Smooth muscle cell (in vitro differentiated cells): ENCODE measurements around the gene CD58. TPM values are rescaled to one million over a fixed set of nuclear protein-coding genes. Genes with fewer than 3 reads are reported as not detected.

Experiments
- DNase-seq: peaks from one replicate; lab custom pipeline; 2025; ENCODE audit not compliant: unreplicated experiment; lab: John Stamatoyannopoulos, UW
- H2AFZ ChIP-seq: fragments of 200-600 bp; sonication (generic); 2 replicates; pipeline ENCODE4 v1.6.0; 2016; ENCODE audit warnings: antibody characterized with exemption, low read depth, mild to moderate bottlenecking
- H3F3A ChIP-seq: fragments of 200-600 bp; sonication (generic); 2 replicates; pipeline ENCODE4 v1.6.0; 2017; ENCODE audit warnings: antibody characterized with exemption, low read depth
- H3K27ac ChIP-seq: fragments of 200-600 bp; sonication (generic); 2 replicates; pipeline ENCODE4 v1.5.1; 2016; ENCODE audit warnings: low read depth, mild to moderate bottlenecking
- H3K27me3 ChIP-seq: fragments of 200-600 bp; sonication (generic); 2 replicates; pipeline ENCODE4 v1.6.1; 2016; ENCODE audit warnings: low read depth, mild to moderate bottlenecking
- H3K36me3 ChIP-seq: fragments of 200-600 bp; sonication (generic); 2 replicates; pipeline ENCODE4 v1.5.1; 2016; ENCODE audit warnings: low read depth
- H3K4me1 ChIP-seq: fragments of 200-600 bp; sonication (generic); 2 replicates; pipeline ENCODE4 v1.5.1; 2016; ENCODE audit warnings: low read depth
- H3K4me2 ChIP-seq: fragments of 200-600 bp; sonication (generic); 2 replicates; pipeline ENCODE4 v1.6.0; 2016; ENCODE audit warnings: mild to moderate bottlenecking
- H3K4me3 ChIP-seq: fragments of 200-600 bp; sonication (generic); 2 replicates; pipeline ENCODE4 v1.5.1; 2016; ENCODE audit warnings: mild to moderate bottlenecking
- H3K79me2 ChIP-seq: fragments of 200-600 bp; sonication (generic); 2 replicates; pipeline ENCODE4 v1.6.0; 2016; ENCODE audit warnings: low read depth, mild to moderate bottlenecking
- H3K9ac ChIP-seq: fragments of 200-600 bp; sonication (generic); 2 replicates; pipeline ENCODE4 v1.6.0; 2016; ENCODE audit warnings: low read depth
- H3K9me3 ChIP-seq: fragments of 200-600 bp; sonication (generic); replicated peaks from 2 replicates; pipeline ENCODE4 v1.5.1; 2016; ENCODE audit warnings: low read depth
- H4K20me1 ChIP-seq: fragments of 200-600 bp; sonication (generic); 2 replicates; pipeline ENCODE4 v1.6.0; 2016; ENCODE audit warnings: low read depth
- CTCF ChIP-seq: fragments of 200-600 bp; sonication (generic); IDR thresholded peaks from 2 replicates; pipeline ENCODE4 v1.5.1; 2017; ENCODE audit warnings: borderline replicate concordance, mild to moderate bottlenecking, antibody characterized with exemption; ENCODE audit not compliant: insufficient read depth, poor library complexity, severe bottlenecking
- WGBS: methylation state at CpG from one replicate; pipeline ENCODE4 v1.1.7; 2016; ENCODE audit warnings: low lambda C conversion rate; 5-methylcytosine and 5-hydroxymethylcytosine counted together
- polyA plus RNA-seq: library from polyadenylated mRNA; unstranded; fragments of >200 nt; fragmentation: Nextera tagmentation; extraction: Ambion mirVana; gene quantifications from 2 replicates; pipeline ENCODE4 v1.2.1, GENCODE V29; 2016
- total RNA-seq: library from RNA; depleted of rRNA; stranded (reverse); fragments of >200 nt; gene quantifications from 2 replicates; pipeline ENCODE4 v1.2.3, GENCODE V29; 2014

CD58 gene
- total and polyA plus RNA-seq, 2 experiments from 2014 or later, result 33.5 to 43.8 TPM

GRCh38 chr1:116497656-116498055 is 73.2 kb downstream of the CD58 start:
- no peak for DNase-seq
- peak overlapping the region; percentile 57 for H3K27ac ChIP-seq
- H2AFZ ChIP-seq, result peak overlapping the region; percentile 68

GRCh38 chr1:116496898-116497297 is 73.9 kb downstream of the CD58 start:
- H3K9me3 ChIP-seq, result no peaks in the 10 kb centered on the region
- no peak for TF ChIP-seq CTCF
- no peaks in the 10 kb centered on the region for H3K79me2 ChIP-seq
- H4K20me1 ChIP-seq, result no peaks in the 10 kb centered on the region
- WGBS, result 92% methylated on average over 2 of the region's 2 CpGs
- peaks cover 14% of the 10 kb centered on the region for H3K4me1 ChIP-seq
- peak overlapping the region; percentile 57 for H3K27ac ChIP-seq
- peaks cover 5% of the 10 kb centered on the region for H3F3A ChIP-seq
- no peak overlapping the region for H3K9ac ChIP-seq
- no peak overlapping the region for H3K4me2 ChIP-seq
- DNase-seq, result no peak
- no peaks in the 10 kb centered on the region for H3K36me3 ChIP-seq
- no peak overlapping the region for H2AFZ ChIP-seq
- no peaks in the 10 kb centered on the region for H3K27me3 ChIP-seq
- no peak overlapping the region for H3K4me3 ChIP-seq

More at GRCh38 chr1:116497656-116498055, 73.2 kb downstream of the CD58 start:
- Histone ChIP-seq H3F3A (peaks cover 5% of the 10 kb centered on the region), H3K9ac (peak overlapping the region; percentile 48), H3K79me2 (no peaks in the 10 kb centered on the region), H3K27me3 (no peaks in the 10 kb centered on the region), H3K9me3 (no peaks in the 10 kb centered on the region), H3K4me2 (peak overlapping the region; percentile 31), H3K36me3 (no peaks in the 10 kb centered on the region), H3K4me1 (peaks cover 14% of the 10 kb centered on the region), H3K4me3 (no peak overlapping the region), H4K20me1 (no peaks in the 10 kb centered on the region)
- WGBS, result 48% methylated on average over 4 of the region's 4 CpGs
- no peak for TF ChIP-seq CTCF

- Histone ChIP-seq H3K4me2 (no peak overlapping the region), H2AFZ (no peak overlapping the region), H3K4me3 (no peak overlapping the region), H3K9me3 (no peaks in the 10 kb centered on the region), H3K36me3 (no peaks in the 10 kb centered on the region), H3K27ac (no peak overlapping the region), H3K9ac (no peak overlapping the region), H3K79me2 (no peaks in the 10 kb centered on the region), H3F3A (peaks cover 5% of the 10 kb centered on the region), H4K20me1 (no peaks in the 10 kb centered on the region), H3K27me3 (no peaks in the 10 kb centered on the region), H3K4me1 (peaks cover 14% of the 10 kb centered on the region)
- TF ChIP-seq CTCF, result no peak
- no peak for DNase-seq
- 82% methylated on average over 3 of the region's 3 CpGs for WGBS
Measured at GRCh38 chr1:116496380-116496779, 74.4 kb downstream of the CD58 start.

GRCh38 chr1:116495535-116495934 is 75.3 kb downstream of the CD58 start:
- DNase-seq, result no peak
- Histone ChIP-seq H3K4me3 (no peak overlapping the region), H3K9me3 (no peaks in the 10 kb centered on the region), H3K4me1 (peaks cover 14% of the 10 kb centered on the region), H3K4me2 (no peak overlapping the region), H3F3A (peaks cover 5% of the 10 kb centered on the region), H3K9ac (no peak overlapping the region), H3K36me3 (no peaks in the 10 kb centered on the region), H3K79me2 (no peaks in the 10 kb centered on the region), H3K27me3 (no peaks in the 10 kb centered on the region), H3K27ac (no peak overlapping the region), H4K20me1 (no peaks in the 10 kb centered on the region), H2AFZ (no peak overlapping the region)
- 78% methylated on average over 4 of the region's 4 CpGs for WGBS
- no peak for TF ChIP-seq CTCF
